Gastroesophageal sphincter (tissue), 4 donors: ENCODE results near the gene CREM. TPM values are rescaled to one million over a fixed set of nuclear protein-coding genes. Genes with fewer than 3 reads are reported as not detected.
"Not testable (repeated sequence)": the region's sequence is repeated elsewhere in the genome, so short reads cannot be mapped to it uniquely, and the experiment has no call there.

Experiments used
- ATAC-seq: fragments of 150-250 bp; one replicate; pipeline ENCODE4 v1.9.1; 2016; ENCODE audit warnings: mild to moderate bottlenecking, moderate library complexity
- H3K27ac ChIP-seq, 4 donors: fragments of 200-600 bp; sonication (generic) in 3 of 4; 1 replicate in 3 of 4; 2 replicates in 1 of 4; pipeline ENCODE4 v1.5.1; 2016 to 2019
- H3K27me3 ChIP-seq: fragments of 200-600 bp; sonication (generic); one replicate; pipeline ENCODE4 v1.5.1; 2019
- H3K36me3 ChIP-seq, 2 donors: fragments of 200-600 bp; sonication (generic); one replicate each; pipeline ENCODE4 v1.5.1; 2019; ENCODE audit warnings: control low read depth in 1 of 2
- H3K4me1 ChIP-seq, 3 donors: fragments of 200-600 bp; sonication (generic); 1 replicate in 2 of 3; 2 replicates in 1 of 3; pipeline ENCODE4 v1.5.1; 2016 to 2019; ENCODE audit warnings: control low read depth in 2 of 3
- H3K4me3 ChIP-seq, 2 donors: fragments of 200-600 bp; sonication (generic); one replicate each; pipeline ENCODE4 v1.5.1; 2019; ENCODE audit warnings: mild to moderate bottlenecking in 1 of 2, moderate library complexity in 1 of 2
- H3K9me3 ChIP-seq, 3 donors: fragments of 200-600 bp; sonication (generic); one replicate each; pipeline ENCODE4 v1.5.1; 2017 to 2019; ENCODE audit warnings: control low read depth in 2 of 3
- CTCF ChIP-seq, 4 experiments: fragments of 200-600 bp in 2 of 4; fragments of 450-650 bp in 2 of 4; sonication (generic) in 1 of 4; IDR thresholded peaks; one replicate each; pipeline ENCODE4 v1.5.1; 2017 to 2019; ENCODE audit warnings: antibody characterized with exemption in 4 of 4, mild to moderate bottlenecking in 2 of 4, moderate library complexity in 2 of 4
- EP300 ChIP-seq: sonication (generic); formaldehyde crosslinking; IDR thresholded peaks from one replicate; pipeline ENCODE4 v1.6.1; 2017; ENCODE audit warnings: antibody characterized with exemption, mild to moderate bottlenecking
- POLR2A ChIP-seq, 2 donors: fragments of 450-650 bp; IDR thresholded peaks; one replicate each; pipeline ENCODE4 v1.6.1; 2017; ENCODE audit warnings: antibody characterized with exemption in 2 of 2, mild to moderate bottlenecking in 2 of 2, moderate library complexity in 1 of 2
- POLR2AphosphoS5 ChIP-seq: sonication (generic); formaldehyde crosslinking; IDR thresholded peaks from one replicate; pipeline ENCODE4 v1.6.1; 2017; ENCODE audit warnings: antibody characterized with exemption
- WGBS, 2 donors: methylation state at CpG; one replicate each; pipeline ENCODE4 v1.1.5; 2018; ENCODE audit warnings: low coverage in 1 of 2; 5-methylcytosine and 5-hydroxymethylcytosine counted together
- total RNA-seq, 4 donors: library from RNA; depleted of rRNA; stranded (reverse); fragments of >200 nt; gene quantifications; one replicate each; pipeline ENCODE4 v1.1.0, GENCODE V29; 2016

CREM gene
- total RNA-seq = 10 to 100 TPM; 37.7 to 78.1 (median 47.1) TPM

GRCh38 chr10:35126530-35127288 lies at the start of gene CREM:
Gene CREM, plus strand, starts transcription at chr10:35126846. Its CDS starts 10,990 bp downstream, at chr10:35137836.
- WGBS, 2 donors = 0 to 1% methylated on average over 13 of the region's 80 CpGs
- TF ChIP-seq EP300 (peak; percentile 96), POLR2AphosphoS5 (peak; percentile 100), CTCF (IDR thresholded peaks at IDR 0.05) (peak; percentile 81 to 91 (median 90)), POLR2A (IDR thresholded peaks at IDR 0.05) (peak; percentile 99 to 100)
- Histone ChIP-seq H3K27me3 (no peaks in the 10 kb centered on the region), H3K27ac (peak within 1 kb of the TSS; percentile 95 to 100 (median 99)), H3K4me1 (peaks cover 0 to 40% (median 0%) of the 10 kb centered on the region in 3 donors), H3K36me3 (no peaks in the 10 kb centered on the region), H3K4me3 (peak within 1 kb of the TSS; percentile 71 to 91), H3K9me3 (no peaks in the 10 kb centered on the region)
- peak; percentile 95 for ATAC-seq

- Histone ChIP-seq H3K36me3 (peaks cover 0 to 11% of the 10 kb centered on the region in 2 donors), H3K27me3 (no peaks in the 10 kb centered on the region), H3K4me1 (no peaks in the 10 kb centered on the region), H3K9me3 (no peaks in the 10 kb centered on the region), H3K27ac (no peak overlapping the region), H3K4me3 (no peak overlapping the region)
- WGBS, 2 donors = 88 to 93% methylated on average over 3 to 4 of the region's 4 CpGs
- TF ChIP-seq CTCF (IDR thresholded peaks at IDR 0.05) (no peak), POLR2A (IDR thresholded peaks at IDR 0.05) (no peak), POLR2AphosphoS5 (no peak), EP300 (no peak)
- no peak for ATAC-seq
Measured at GRCh38 chr10:35079265-35079664, 47.4 kb upstream of the CREM start.

GRCh38 chr10:35079763-35080162 lies 46.9 kb upstream of the CREM start:
- Histone ChIP-seq H3K27ac (no peak overlapping the region), H3K36me3 (peaks cover 0 to 11% of the 10 kb centered on the region in 2 donors), H3K4me1 (peaks cover 0 to 2% (median 0%) of the 10 kb centered on the region in 3 donors), H3K4me3 (no peak overlapping the region), H3K9me3 (no peaks in the 10 kb centered on the region), H3K27me3 (no peaks in the 10 kb centered on the region)
- ATAC-seq = no peak
- TF ChIP-seq POLR2AphosphoS5 (no peak), CTCF (IDR thresholded peaks at IDR 0.05) (no peak), EP300 (no peak), POLR2A (IDR thresholded peaks at IDR 0.05) (no peak)
- WGBS, 2 donors = 57 to 68% methylated on average over 3 of the region's 3 CpGs

GRCh38 chr10:35080261-35080660 lies 46.4 kb upstream of the CREM start:
- H3K36me3 ChIP-seq = peaks cover 0 to 11% of the 10 kb centered on the region in 2 donors
- WGBS, 2 donors = no CpG with 5 or more reads among the region's 1 CpG
- ATAC-seq = not testable (repeated sequence)

GRCh38 chr10:35083242-35083641 lies 43.4 kb upstream of the CREM start:
- peaks cover 0 to 33% (median 0%) of the 10 kb centered on the region in 3 donors for H3K4me1 ChIP-seq
- H3K4me3 ChIP-seq = no peak overlapping the region
- H3K9me3 ChIP-seq = no peaks in the 10 kb centered on the region
- 100% methylated on average over 1 of the region's 1 CpG for WGBS, 2 donors
- TF ChIP-seq EP300 = no peak
- no peak for TF ChIP-seq CTCF (IDR thresholded peaks at IDR 0.05)
- no peak for TF ChIP-seq POLR2A (IDR thresholded peaks at IDR 0.05)
- no peak for TF ChIP-seq POLR2AphosphoS5
- ATAC-seq = no peak
- no peaks in the 10 kb centered on the region for H3K27me3 ChIP-seq
- H3K27ac ChIP-seq = no peak overlapping the region
- no peaks in the 10 kb centered on the region for H3K36me3 ChIP-seq

More at GRCh38 chr10:35080261-35080660, 46.4 kb upstream of the CREM start:
- not testable (repeated sequence) for H3K4me3 ChIP-seq, H3K27me3 ChIP-seq, H3K4me1 ChIP-seq, H3K9me3 ChIP-seq, H3K27ac ChIP-seq
